Measurements from ENCODE around the gene VEGFA.

DNA sequence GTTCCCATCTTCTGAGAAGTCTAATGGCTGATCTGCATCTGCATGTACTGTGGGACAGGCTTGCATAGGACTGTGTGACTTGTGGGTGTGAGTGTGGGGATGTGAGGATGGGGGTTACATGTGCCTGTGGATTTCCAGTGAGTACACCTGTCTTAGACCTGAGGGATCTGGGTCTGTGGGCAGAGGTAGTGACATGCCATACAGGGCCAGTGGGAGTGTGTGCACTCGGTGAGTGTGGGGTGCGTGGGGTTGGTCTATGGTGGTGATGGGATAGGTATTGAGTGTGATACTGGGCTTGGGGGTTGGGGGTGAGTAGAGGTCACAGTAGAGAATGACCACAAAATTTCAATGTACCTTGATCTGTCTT is 41.7 kb downstream of the VEGFA start:
- TF ChIP-seq POLR2AphosphoS5 (IDR thresholded peaks at IDR 0.05; ENCODE audit: low read depth, low read length) (no peak), POLR2A (IDR thresholded peaks at IDR 0.05; ENCODE audit: low read depth, low read length) (no peak), TAF1 (IDR thresholded peaks at IDR 0.05; ENCODE audit: borderline replicate concordance, low read depth, low read length) (no peak)
